Heart left ventricle (tissue), 13 donors: ENCODE data around the gene CCSER1.

Experiments
- POLR2A ChIP-seq, 2 donors: fragments of 450-650 bp; IDR thresholded peaks; one replicate each; pipeline ENCODE4 v1.6.1; 2017; ENCODE audit warnings: antibody characterized with exemption in 2 of 2, mild to moderate bottlenecking in 2 of 2, moderate library complexity in 2 of 2
- TF ChIP-seq, protein P1 (sequence below), 12 donors: fragments of 200-600 bp; sonication (generic) in 4 of 12; IDR thresholded peaks; one replicate each; pipeline versions ENCODE4 v1.5.0 to v1.8.0; 2018 to 2022; ENCODE audit warnings: antibody characterized with exemption in 12 of 12, mild to moderate bottlenecking in 5 of 12
- donor health status: ischemic (EF 13 %, LVEDD 7.1; RV severe dilation, severe dysfunction).
- donor health status: DM: no; HTN: yes; CAD: no.
- donor health status: DM: no; HTN: no; CAD: no.
- donor health status: ischemic (EF 25% LVEDD 6.9; RV normal size, moderate dysfunction).
- donor health status: ischemic (EF 25% LVEDD 5.7; RV mildly dilated, moderate dysfunction).
- donor health status: ischemic (EF 35%, LVEDD 5.7; RV mildly dilated, moderate dysfunction).
- donor health status: nonischemic (EF 11% LVEDD 7.7; RV severe dilation, severe dysfunction).
- donor health status: DM: yes; HTN: yes; CAD: no.
- donor health status: PGD.
- donor health status: ischemic (EF 29% LVEDD 5.4; RV normal size, mild dysfunction).
- donor health status: nonischemic (EF 23%, LVEDD 6.1; RV moderate dilation, normal function).

DNA sequence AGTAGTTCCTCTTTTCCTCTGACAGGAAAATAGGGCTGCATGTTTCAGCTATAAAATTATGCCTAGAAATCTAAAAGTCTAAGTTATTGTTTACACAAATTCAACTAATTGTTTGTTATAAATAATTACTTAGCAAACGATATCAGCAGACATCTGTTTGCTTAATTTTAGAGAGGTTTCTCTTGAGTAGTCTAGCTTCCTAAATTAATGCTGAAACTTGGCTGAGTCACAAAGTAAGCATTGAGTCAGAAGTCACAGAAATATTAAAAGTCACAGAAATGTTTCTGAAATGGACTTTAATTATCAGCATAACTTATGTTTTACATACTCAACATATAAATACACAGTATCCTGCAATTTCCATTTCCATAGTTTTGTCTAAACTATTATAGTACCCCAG lies 1044.0 kb downstream of the CCSER1 start:
- TF ChIP-seq, protein P1, sequence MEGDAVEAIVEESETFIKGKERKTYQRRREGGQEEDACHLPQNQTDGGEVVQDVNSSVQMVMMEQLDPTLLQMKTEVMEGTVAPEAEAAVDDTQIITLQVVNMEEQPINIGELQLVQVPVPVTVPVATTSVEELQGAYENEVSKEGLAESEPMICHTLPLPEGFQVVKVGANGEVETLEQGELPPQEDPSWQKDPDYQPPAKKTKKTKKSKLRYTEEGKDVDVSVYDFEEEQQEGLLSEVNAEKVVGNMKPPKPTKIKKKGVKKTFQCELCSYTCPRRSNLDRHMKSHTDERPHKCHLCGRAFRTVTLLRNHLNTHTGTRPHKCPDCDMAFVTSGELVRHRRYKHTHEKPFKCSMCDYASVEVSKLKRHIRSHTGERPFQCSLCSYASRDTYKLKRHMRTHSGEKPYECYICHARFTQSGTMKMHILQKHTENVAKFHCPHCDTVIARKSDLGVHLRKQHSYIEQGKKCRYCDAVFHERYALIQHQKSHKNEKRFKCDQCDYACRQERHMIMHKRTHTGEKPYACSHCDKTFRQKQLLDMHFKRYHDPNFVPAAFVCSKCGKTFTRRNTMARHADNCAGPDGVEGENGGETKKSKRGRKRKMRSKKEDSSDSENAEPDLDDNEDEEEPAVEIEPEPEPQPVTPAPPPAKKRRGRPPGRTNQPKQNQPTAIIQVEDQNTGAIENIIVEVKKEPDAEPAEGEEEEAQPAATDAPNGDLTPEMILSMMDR (IDR thresholded peaks at IDR 0.05) = no peak
- no peak for TF ChIP-seq POLR2A (IDR thresholded peaks at IDR 0.05)
